WTC11 (cell line): ENCODE measurements around the gene RAB11B. TPM values are rescaled to one million over a fixed set of nuclear protein-coding genes. Genes with fewer than 3 reads are reported as not detected.

Experiments used
- ATAC-seq: fragments of 200-7000 bp; cut with Tn5 transposase; 2 replicates; pipeline ENCODE4 v1.10.0; 2021; ENCODE audit warnings: mild to moderate bottlenecking, moderate library complexity
- CTCF ChIA-PET: fragments of 300-600 bp; sonication (Branson Sonifier 250); formaldehyde crosslinking; loops from one replicate; lab custom pipeline; 2021; ENCODE audit warnings: antibody characterized with exemption; lab: Charles Lee
- POLR2A ChIA-PET: fragments of 350-600 bp; sonication (Branson Sonifier 250); formaldehyde crosslinking; loops from one replicate; lab custom pipeline; 2021; ENCODE audit warnings: antibody characterized with exemption; lab: Charles Lee
- DNase-seq: peaks from one replicate; pipeline ENCODE4 v3.0.0; 2021; ENCODE audit warnings: low spot score
- H3K27ac Mint-ChIP-seq: 2 replicates; pipeline ENCODE4 v1.8.0; 2021; ENCODE audit warnings: mixed read lengths
- H3K27me3 Mint-ChIP-seq: 2 replicates; pipeline ENCODE4 v1.8.0; 2021; ENCODE audit warnings: low read depth, mild to moderate bottlenecking, moderate library complexity, mixed read lengths
- H3K36me3 Mint-ChIP-seq: 2 replicates; pipeline ENCODE4 v1.8.0; 2021; ENCODE audit warnings: mixed read lengths
- H3K4me1 Mint-ChIP-seq: 2 replicates; pipeline ENCODE4 v1.8.0; 2022; ENCODE audit warnings: mixed read lengths
- H3K4me3 Mint-ChIP-seq: 2 replicates; pipeline ENCODE4 v1.8.0; 2021; ENCODE audit warnings: mild to moderate bottlenecking, moderate library complexity, mixed read lengths
- H3K9me3 Mint-ChIP-seq: 2 replicates; pipeline ENCODE4 v1.8.0; 2021; ENCODE audit warnings: mixed read lengths
- ATF1 ChIP-seq: sonication (generic); formaldehyde crosslinking; IDR thresholded peaks from 2 replicates; pipeline ENCODE4 v1.8.1; 2023; ENCODE audit warnings: mild to moderate bottlenecking, moderate library complexity, missing genetic modification reagents
- CREM ChIP-seq: sonication (generic); formaldehyde crosslinking; IDR thresholded peaks from 2 replicates; pipeline ENCODE4 v1.8.1; 2022; ENCODE audit warnings: mild to moderate bottlenecking, missing genetic modification reagents, moderate library complexity
- FOXK1 ChIP-seq: sonication (generic); formaldehyde crosslinking; IDR thresholded peaks from 2 replicates; pipeline ENCODE4 v1.8.0; 2022; ENCODE audit warnings: mild to moderate bottlenecking, moderate library complexity, missing genetic modification reagents
- GTF2I ChIP-seq: fragments of 250-450 bp; sonication (Bioruptor Pico); conservative IDR thresholded peaks from 2 replicates; pipeline ENCODE4 v1.4.0; 2021; ENCODE audit warnings: mild to moderate bottlenecking
- NFATC4 ChIP-seq: fragments of 250-450 bp; sonication (Bioruptor Pico); IDR thresholded peaks from 2 replicates; pipeline ENCODE4 v1.9.0; 2021; ENCODE audit warnings: mild to moderate bottlenecking
- NR2C2 ChIP-seq: sonication (generic); formaldehyde crosslinking; IDR thresholded peaks from 2 replicates; pipeline ENCODE4 v1.8.0; 2022; ENCODE audit warnings: mild to moderate bottlenecking, missing genetic modification reagents
- SP1 ChIP-seq: sonication (generic); formaldehyde crosslinking; conservative IDR thresholded peaks from 2 replicates; pipeline ENCODE4 v1.8.1; 2022; ENCODE audit warnings: missing genetic modification reagents
- TCF7 ChIP-seq: sonication (generic); formaldehyde crosslinking; IDR thresholded peaks from 2 replicates; pipeline ENCODE4 v1.8.0; 2022; ENCODE audit warnings: mild to moderate bottlenecking, low read depth, missing genetic modification reagents, moderate library complexity
- TEAD1 ChIP-seq: sonication (generic); formaldehyde crosslinking; IDR thresholded peaks from 2 replicates; pipeline ENCODE4 v1.8.0; 2022; ENCODE audit warnings: mild to moderate bottlenecking, missing genetic modification reagents
- TEAD4 ChIP-seq: sonication (generic); formaldehyde crosslinking; IDR thresholded peaks from 2 replicates; pipeline ENCODE4 v1.8.0; 2022; ENCODE audit warnings: mild to moderate bottlenecking, missing genetic modification reagents
- ZNF121 ChIP-seq: sonication (generic); formaldehyde crosslinking; IDR thresholded peaks from 2 replicates; pipeline ENCODE4 v1.8.0; 2023; ENCODE audit warnings: missing genetic modification reagents
- ZNF396 ChIP-seq: fragments of 250-450 bp; sonication (Bioruptor Pico); IDR thresholded peaks from 2 replicates; pipeline ENCODE4 v1.8.0; 2021; ENCODE audit warnings: mild to moderate bottlenecking, moderate library complexity, borderline replicate concordance
- ZNF423 ChIP-seq: fragments of 250-450 bp; sonication (Bioruptor Pico); IDR thresholded peaks from 2 replicates; pipeline ENCODE4 v2.1.2; 2022; ENCODE audit warnings: mild to moderate bottlenecking, moderate library complexity
- ZNF671 ChIP-seq: fragments of 250-450 bp; sonication (Bioruptor Pico); IDR thresholded peaks from 2 replicates; pipeline ENCODE4 v1.8.0; 2021; ENCODE audit warnings: mild to moderate bottlenecking
- total RNA-seq: library from RNA; stranded (reverse); gene quantifications from 3 replicates; pipeline ENCODE4 v1.2.3, GENCODE V29; 2021
- TF ChIP-seq, protein P1 (sequence below): sonication (generic); formaldehyde crosslinking; IDR thresholded peaks from 2 replicates; pipeline ENCODE4 v1.8.1; 2023; ENCODE audit warnings: mild to moderate bottlenecking, moderate library complexity, missing genetic modification reagents
- TF ChIP-seq, protein P2 (sequence below): sonication (generic); formaldehyde crosslinking; IDR thresholded peaks from 2 replicates; pipeline ENCODE4 v1.8.0; 2022; ENCODE audit warnings: mild to moderate bottlenecking, missing genetic modification reagents
- TF ChIP-seq, protein P3 (sequence below): fragments of 250-450 bp; sonication (Bioruptor Pico); conservative IDR thresholded peaks from 2 replicates; pipeline ENCODE4 v1.9.0; 2021; ENCODE audit warnings: mild to moderate bottlenecking
- TF ChIP-seq, protein P4 (sequence below): fragments of 250-450 bp; sonication (Bioruptor Pico); IDR thresholded peaks from 2 replicates; pipeline ENCODE4 v1.9.0; 2021; ENCODE audit warnings: moderate library complexity, mild to moderate bottlenecking, inconsistent platforms, borderline replicate concordance
- TF ChIP-seq, protein P5 (sequence below): sonication (generic); formaldehyde crosslinking; IDR thresholded peaks from 2 replicates; pipeline ENCODE4 v1.8.1; 2022; ENCODE audit warnings: low read depth, missing genetic modification reagents, borderline replicate concordance
- TF ChIP-seq, protein P6 (sequence below): sonication (generic); formaldehyde crosslinking; IDR thresholded peaks from 2 replicates; pipeline ENCODE4 v1.8.1; 2023; ENCODE audit warnings: mild to moderate bottlenecking, missing genetic modification reagents, moderate library complexity
- TF ChIP-seq, protein P7 (sequence below): sonication (generic); formaldehyde crosslinking; conservative IDR thresholded peaks from 2 replicates; pipeline ENCODE4 v1.8.1; 2023; ENCODE audit warnings: mild to moderate bottlenecking, low read depth, missing genetic modification reagents, moderate library complexity
- TF ChIP-seq, protein P8 (sequence below): sonication (generic); formaldehyde crosslinking; IDR thresholded peaks from 2 replicates; pipeline ENCODE4 v1.8.0; 2022; ENCODE audit warnings: mild to moderate bottlenecking, missing genetic modification reagents
- TF ChIP-seq, protein P9 (sequence below): fragments of 250-450 bp; sonication (Bioruptor Pico); IDR thresholded peaks from 2 replicates; pipeline ENCODE4 v2.1.2; 2022; ENCODE audit warnings: mild to moderate bottlenecking, moderate library complexity

The RAB11B gene
- total RNA-seq, 1 experiment from 2014 or later = 108 TPM

DNA sequence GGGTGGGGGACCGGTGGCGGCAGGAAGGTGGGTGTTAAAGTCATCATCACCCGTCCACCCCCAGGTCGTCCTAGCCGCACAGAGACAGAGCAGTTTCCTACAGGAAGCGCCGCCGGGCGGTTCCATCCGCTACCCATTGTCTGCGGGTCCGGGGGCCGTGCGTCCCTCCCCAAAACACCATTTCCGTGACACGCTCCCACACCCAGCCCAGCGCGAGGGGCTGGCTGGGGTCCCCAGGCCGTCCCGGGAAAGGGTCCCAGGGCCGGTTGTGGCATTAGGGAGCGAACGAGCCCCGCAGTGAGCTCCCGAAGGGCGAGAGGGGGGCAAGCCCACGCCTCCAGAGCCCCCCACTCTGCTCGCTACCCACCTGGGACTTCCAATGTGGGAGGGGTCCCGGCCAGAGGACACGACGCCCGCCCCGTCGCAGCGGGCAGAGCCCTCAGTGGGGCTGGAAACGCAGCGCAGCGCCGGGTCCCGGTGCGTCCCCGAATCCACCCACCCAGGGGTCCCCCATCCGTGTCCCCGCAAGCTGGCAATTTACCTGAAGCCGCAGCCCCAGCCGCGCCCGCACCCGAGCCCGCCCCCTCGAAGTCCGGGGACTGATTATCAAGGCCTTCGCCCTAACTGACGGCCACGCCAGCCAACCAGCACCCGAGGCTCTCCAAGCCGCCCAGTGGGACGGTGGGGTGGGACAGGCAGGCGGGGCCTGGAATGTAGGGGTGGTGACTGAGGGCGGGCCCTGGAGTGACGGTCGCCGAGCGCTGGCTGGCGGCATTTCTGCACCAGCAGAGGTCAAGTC lies 47.3 kb upstream of the RAB11B start, which contains the start of gene KANK3:
KANK3 (minus strand) TSS at position 579 of the 799 bp plus-strand sequence. CDS start 5,434 bp downstream, outside the sequence.
- peak; percentile 99 for DNase-seq
- ATAC-seq = peak; percentile 98
- CTCF ChIA-PET = interaction anchor here (0.7 to 4.8 kb wide), 10 partner anchors 9 to 299 kb away, joined by 3 to 39 read pairs (median 4); partner anchors contain the start of gene MARCHF2
- H3K4me1 Mint-ChIP-seq = peaks cover 22% of the 10 kb centered on the region
- H3K36me3 Mint-ChIP-seq = no peaks in the 10 kb centered on the region
- H3K4me3 Mint-ChIP-seq = peak within 1 kb of the TSS; percentile 64
- peaks cover 38% of the 10 kb centered on the region for H3K27me3 Mint-ChIP-seq
- POLR2A ChIA-PET = no interaction called here
- H3K9me3 Mint-ChIP-seq = no peaks in the 10 kb centered on the region
- no peak within 1 kb of the TSS; the same call in 1 of the 2 replicates for H3K27ac Mint-ChIP-seq
- TF ChIP-seq, protein P1, sequence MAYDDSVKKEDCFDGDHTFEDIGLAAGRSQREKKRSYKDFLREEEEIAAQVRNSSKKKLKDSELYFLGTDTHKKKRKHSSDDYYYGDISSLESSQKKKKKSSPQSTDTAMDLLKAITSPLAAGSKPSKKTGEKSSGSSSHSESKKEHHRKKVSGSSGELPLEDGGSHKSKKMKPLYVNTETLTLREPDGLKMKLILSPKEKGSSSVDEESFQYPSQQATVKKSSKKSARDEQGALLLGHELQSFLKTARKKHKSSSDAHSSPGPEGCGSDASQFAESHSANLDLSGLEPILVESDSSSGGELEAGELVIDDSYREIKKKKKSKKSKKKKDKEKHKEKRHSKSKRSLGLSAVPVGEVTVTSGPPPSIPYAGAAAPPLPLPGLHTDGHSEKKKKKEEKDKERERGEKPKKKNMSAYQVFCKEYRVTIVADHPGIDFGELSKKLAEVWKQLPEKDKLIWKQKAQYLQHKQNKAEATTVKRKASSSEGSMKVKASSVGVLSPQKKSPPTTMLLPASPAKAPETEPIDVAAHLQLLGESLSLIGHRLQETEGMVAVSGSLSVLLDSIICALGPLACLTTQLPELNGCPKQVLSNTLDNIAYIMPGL (CRISPR knock-in tag) = peak; percentile 44; the same call in 1 of the 2 replicates
- TF ChIP-seq, protein P2, sequence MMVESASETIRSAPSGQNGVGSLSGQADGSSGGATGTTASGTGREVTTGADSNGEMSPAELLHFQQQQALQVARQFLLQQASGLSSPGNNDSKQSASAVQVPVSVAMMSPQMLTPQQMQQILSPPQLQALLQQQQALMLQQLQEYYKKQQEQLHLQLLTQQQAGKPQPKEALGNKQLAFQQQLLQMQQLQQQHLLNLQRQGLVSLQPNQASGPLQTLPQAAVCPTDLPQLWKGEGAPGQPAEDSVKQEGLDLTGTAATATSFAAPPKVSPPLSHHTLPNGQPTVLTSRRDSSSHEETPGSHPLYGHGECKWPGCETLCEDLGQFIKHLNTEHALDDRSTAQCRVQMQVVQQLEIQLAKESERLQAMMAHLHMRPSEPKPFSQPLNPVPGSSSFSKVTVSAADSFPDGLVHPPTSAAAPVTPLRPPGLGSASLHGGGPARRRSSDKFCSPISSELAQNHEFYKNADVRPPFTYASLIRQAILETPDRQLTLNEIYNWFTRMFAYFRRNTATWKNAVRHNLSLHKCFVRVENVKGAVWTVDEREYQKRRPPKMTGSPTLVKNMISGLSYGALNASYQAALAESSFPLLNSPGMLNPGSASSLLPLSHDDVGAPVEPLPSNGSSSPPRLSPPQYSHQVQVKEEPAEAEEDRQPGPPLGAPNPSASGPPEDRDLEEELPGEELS = 0 out of 2 replicates have a peak, but pooled peaks have one; percentile 52
- TF ChIP-seq, protein P3, sequence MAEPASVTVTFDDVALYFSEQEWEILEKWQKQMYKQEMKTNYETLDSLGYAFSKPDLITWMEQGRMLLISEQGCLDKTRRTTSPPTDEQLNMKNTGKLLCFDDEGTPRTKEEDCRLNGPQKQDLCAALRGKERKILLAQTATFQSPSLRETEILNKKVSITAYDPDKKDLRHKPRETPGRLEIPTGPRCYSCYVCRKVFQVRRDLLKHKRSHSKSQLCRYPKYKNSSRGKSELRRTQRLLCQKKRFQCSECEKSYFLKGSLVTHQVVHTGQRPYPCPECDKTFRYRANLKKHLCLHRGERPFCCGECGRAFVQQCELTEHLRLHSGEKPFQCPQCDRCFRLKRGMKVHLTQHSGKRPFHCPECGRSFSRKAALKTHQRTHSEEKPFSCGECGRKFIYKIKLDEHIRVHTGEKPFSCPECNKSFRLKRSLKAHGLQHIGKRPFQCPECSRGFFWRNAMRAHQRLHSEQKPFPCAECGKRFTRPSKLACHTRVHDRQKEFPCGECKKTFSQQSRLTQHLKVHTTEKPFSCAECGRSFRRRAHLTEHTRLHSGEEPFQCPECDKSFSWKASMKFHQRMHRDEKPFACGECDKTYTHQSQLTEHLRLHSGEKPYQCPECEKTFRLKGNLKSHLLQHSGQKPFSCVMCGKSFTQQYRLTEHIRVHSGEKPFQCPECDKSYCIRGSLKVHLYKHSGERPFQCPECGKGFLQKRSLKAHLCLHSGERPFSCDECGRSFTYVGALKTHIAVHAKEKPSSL (CRISPR knock-in tag) = no peak
- TF ChIP-seq, protein P4, sequence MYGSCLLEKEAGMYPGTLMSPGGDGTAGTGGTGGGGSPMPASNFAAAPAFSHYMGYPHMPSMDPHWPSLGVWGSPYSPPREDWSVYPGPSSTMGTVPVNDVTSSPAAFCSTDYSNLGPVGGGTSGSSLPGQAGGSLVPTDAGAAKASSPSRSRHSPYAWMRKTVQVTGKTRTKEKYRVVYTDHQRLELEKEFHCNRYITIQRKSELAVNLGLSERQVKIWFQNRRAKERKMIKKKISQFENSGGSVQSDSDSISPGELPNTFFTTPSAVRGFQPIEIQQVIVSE (CRISPR knock-in tag) = no peak
- TF ChIP-seq ZNF671 (CRISPR knock-in tag) (no peak), ATF1 (no peak), GTF2I (CRISPR knock-in tag) (no peak), ZNF121 (no peak), NFATC4 (no peak), CREM (no peak), ZNF396 (no peak), TCF7 (no peak), TEAD1 (peak; percentile 93), NR2C2 (CRISPR knock-in tag) (no peak), SP1 (CRISPR knock-in tag) (peak; percentile 90), TEAD4 (CRISPR knock-in tag) (peak; percentile 94), FOXK1 (CRISPR knock-in tag) (no peak; the same call in 1 of the 2 replicates), ZNF423 (CRISPR knock-in tag) (no peak)
- TF ChIP-seq, protein P5, sequence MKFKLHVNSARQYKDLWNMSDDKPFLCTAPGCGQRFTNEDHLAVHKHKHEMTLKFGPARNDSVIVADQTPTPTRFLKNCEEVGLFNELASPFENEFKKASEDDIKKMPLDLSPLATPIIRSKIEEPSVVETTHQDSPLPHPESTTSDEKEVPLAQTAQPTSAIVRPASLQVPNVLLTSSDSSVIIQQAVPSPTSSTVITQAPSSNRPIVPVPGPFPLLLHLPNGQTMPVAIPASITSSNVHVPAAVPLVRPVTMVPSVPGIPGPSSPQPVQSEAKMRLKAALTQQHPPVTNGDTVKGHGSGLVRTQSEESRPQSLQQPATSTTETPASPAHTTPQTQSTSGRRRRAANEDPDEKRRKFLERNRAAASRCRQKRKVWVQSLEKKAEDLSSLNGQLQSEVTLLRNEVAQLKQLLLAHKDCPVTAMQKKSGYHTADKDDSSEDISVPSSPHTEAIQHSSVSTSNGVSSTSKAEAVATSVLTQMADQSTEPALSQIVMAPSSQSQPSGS (CRISPR knock-in tag) = no peak
- TF ChIP-seq, protein P6, sequence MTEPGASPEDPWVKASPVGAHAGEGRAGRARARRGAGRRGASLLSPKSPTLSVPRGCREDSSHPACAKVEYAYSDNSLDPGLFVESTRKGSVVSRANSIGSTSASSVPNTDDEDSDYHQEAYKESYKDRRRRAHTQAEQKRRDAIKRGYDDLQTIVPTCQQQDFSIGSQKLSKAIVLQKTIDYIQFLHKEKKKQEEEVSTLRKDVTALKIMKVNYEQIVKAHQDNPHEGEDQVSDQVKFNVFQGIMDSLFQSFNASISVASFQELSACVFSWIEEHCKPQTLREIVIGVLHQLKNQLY (CRISPR knock-in tag) = no peak
- TF ChIP-seq, protein P7, sequence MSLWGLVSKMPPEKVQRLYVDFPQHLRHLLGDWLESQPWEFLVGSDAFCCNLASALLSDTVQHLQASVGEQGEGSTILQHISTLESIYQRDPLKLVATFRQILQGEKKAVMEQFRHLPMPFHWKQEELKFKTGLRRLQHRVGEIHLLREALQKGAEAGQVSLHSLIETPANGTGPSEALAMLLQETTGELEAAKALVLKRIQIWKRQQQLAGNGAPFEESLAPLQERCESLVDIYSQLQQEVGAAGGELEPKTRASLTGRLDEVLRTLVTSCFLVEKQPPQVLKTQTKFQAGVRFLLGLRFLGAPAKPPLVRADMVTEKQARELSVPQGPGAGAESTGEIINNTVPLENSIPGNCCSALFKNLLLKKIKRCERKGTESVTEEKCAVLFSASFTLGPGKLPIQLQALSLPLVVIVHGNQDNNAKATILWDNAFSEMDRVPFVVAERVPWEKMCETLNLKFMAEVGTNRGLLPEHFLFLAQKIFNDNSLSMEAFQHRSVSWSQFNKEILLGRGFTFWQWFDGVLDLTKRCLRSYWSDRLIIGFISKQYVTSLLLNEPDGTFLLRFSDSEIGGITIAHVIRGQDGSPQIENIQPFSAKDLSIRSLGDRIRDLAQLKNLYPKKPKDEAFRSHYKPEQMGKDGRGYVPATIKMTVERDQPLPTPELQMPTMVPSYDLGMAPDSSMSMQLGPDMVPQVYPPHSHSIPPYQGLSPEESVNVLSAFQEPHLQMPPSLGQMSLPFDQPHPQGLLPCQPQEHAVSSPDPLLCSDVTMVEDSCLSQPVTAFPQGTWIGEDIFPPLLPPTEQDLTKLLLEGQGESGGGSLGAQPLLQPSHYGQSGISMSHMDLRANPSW = no peak
- TF ChIP-seq, protein P8, sequence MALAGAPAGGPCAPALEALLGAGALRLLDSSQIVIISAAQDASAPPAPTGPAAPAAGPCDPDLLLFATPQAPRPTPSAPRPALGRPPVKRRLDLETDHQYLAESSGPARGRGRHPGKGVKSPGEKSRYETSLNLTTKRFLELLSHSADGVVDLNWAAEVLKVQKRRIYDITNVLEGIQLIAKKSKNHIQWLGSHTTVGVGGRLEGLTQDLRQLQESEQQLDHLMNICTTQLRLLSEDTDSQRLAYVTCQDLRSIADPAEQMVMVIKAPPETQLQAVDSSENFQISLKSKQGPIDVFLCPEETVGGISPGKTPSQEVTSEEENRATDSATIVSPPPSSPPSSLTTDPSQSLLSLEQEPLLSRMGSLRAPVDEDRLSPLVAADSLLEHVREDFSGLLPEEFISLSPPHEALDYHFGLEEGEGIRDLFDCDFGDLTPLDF (CRISPR knock-in tag) = no peak
- TF ChIP-seq, protein P9, sequence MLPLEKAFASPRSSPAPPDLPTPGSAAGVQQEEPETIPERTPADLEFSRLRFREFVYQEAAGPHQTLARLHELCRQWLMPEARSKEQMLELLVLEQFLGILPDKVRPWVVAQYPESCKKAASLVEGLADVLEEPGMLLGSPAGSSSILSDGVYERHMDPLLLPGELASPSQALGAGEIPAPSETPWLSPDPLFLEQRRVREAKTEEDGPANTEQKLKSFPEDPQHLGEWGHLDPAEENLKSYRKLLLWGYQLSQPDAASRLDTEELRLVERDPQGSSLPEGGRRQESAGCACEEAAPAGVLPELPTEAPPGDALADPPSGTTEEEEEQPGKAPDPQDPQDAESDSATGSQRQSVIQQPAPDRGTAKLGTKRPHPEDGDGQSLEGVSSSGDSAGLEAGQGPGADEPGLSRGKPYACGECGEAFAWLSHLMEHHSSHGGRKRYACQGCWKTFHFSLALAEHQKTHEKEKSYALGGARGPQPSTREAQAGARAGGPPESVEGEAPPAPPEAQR (CRISPR knock-in tag) = no peak
